ENCODE data around the gene OVCA2.
A peak's percentile ranks its signal among the peaks of the same experiment; 100 is the strongest.
"Not testable (repeated sequence)": the region's sequence is repeated elsewhere in the genome, so short reads cannot be mapped to it uniquely, and the experiment has no call there.

Gene OVCA2

GRCh38 chr17:2041561-2042389, at the start of gene OVCA2:
TSS of gene OVCA2 (plus strand) at chr17:2042022. CDS start at chr17:2042048, 26 bp downstream.
- peak; percentile 98 for DNase-seq

- no peak for DNase-seq
These were observed 49.3 kb upstream of the OVCA2 start for GRCh38 chr17:1992541-1992940.

- no peak for DNase-seq
These were observed 47.1 kb upstream of the OVCA2 start for GRCh38 chr17:1994707-1995106.

- DNase-seq, result no peak
These were observed 46.4 kb upstream of the OVCA2 start for GRCh38 chr17:1995321-1995892.

GRCh38 chr17:1995907-1996799, 45.7 kb upstream of the OVCA2 start:
- no peak for DNase-seq

- no peak for DNase-seq
These were observed 45.0 kb upstream of the OVCA2 start for GRCh38 chr17:1996800-1997288.

GRCh38 chr17:1997289-1997926, 44.4 kb upstream of the OVCA2 start:
- DNase-seq, result no peak

- DNase-seq, result peak; percentile 25
These were observed 43.7 kb upstream of the OVCA2 start for GRCh38 chr17:1997927-1998742.

- no peak for DNase-seq
These were observed 42.1 kb upstream of the OVCA2 start for GRCh38 chr17:1999557-2000251.

- no peak for DNase-seq
These were observed 39.0 kb upstream of the OVCA2 start for GRCh38 chr17:2002767-2003329.

- no peak for DNase-seq
These were observed 38.3 kb upstream of the OVCA2 start for GRCh38 chr17:2003525-2003924.

- DNase-seq, result no peak
These were observed 37.3 kb upstream of the OVCA2 start for GRCh38 chr17:2004435-2004952.

- no peak for DNase-seq
These were observed 33.3 kb upstream of the OVCA2 start for GRCh38 chr17:2008332-2009126.

- DNase-seq, result no peak
These were observed 32.1 kb upstream of the OVCA2 start for GRCh38 chr17:2009737-2010136.

- peak; percentile 48 for DNase-seq
These were observed 30.1 kb upstream of the OVCA2 start for GRCh38 chr17:2011411-2012371.

- no peak for DNase-seq
These were observed 29.3 kb upstream of the OVCA2 start for GRCh38 chr17:2012499-2012898.

GRCh38 chr17:2013220-2013993, 28.4 kb upstream of the OVCA2 start:
- DNase-seq, result not testable (repeated sequence)

GRCh38 chr17:2013994-2014317, 27.9 kb upstream of the OVCA2 start:
- DNase-seq, result no peak
